H1 (cell line): ENCODE results near the gene PPP4R1. TPM values are rescaled to one million over a fixed set of nuclear protein-coding genes. Genes with fewer than 3 reads are reported as not detected.

ENCODE experiments used
- HDAC2 ChIP-seq, 2 experiments: fragments of 300-600 bp in 1 of 2; sonication (generic) in 1 of 2; IDR thresholded peaks; 2 replicates each; pipeline ENCODE4 v1.6.1; 2011 to 2012; ENCODE audit warnings: low read depth in 2 of 2, low read length in 2 of 2, mild to moderate bottlenecking in 2 of 2, moderate library complexity in 2 of 2, borderline replicate concordance in 1 of 2, inconsistent platforms in 1 of 2
- RBBP5 ChIP-seq: IDR thresholded peaks from 2 replicates; pipeline ENCODE4 v1.7.1; 2012; ENCODE audit warnings: low read depth, mild to moderate bottlenecking, inconsistent platforms, low read length, moderate library complexity, borderline replicate concordance
- SP2 ChIP-seq: IDR thresholded peaks from 2 replicates; pipeline ENCODE4 v1.6.1; 2012; ENCODE audit warnings: mild to moderate bottlenecking, low read length, inconsistent platforms
- TBP ChIP-seq: IDR thresholded peaks from 2 replicates; pipeline ENCODE4 v1.6.1; 2011; ENCODE audit warnings: low read depth, low read length, improper control_type of control experiment
- polyA plus RNA-seq, 7 experiments: library from polyadenylated mRNA; depleted of rRNA in 3 of 7; stranded (reverse) in 5 of 7; unstranded in 2 of 7; fragments of >200 nt in 5 of 7; fragments of 200-250 nt in 2 of 7; gene quantifications; 1 replicate in 5 of 7; 2 replicates in 1 of 7; 4 replicates in 1 of 7; pipeline versions ENCODE4 v1.2.1 to v1.2.3, GENCODE V29; 2011 to 2013; ENCODE audit warnings: missing spikeins in 2 of 7, mixed read lengths in 2 of 7
- total RNA-seq: library from RNA; stranded (reverse); fragmentation: NEBNext Ultra II Directional; extraction: Animal tissue kit (Norgen Biotek cat#: 25700); gene quantifications from 2 replicates; pipeline ENCODE4 v1.2.1, GENCODE V29; 2021
- TF ChIP-seq, protein P1 (sequence below): IDR thresholded peaks from 2 replicates; pipeline ENCODE4 v1.6.1; 2012; ENCODE audit warnings: inconsistent platforms
- TF ChIP-seq, protein P2 (sequence below): IDR thresholded peaks from 2 replicates; pipeline ENCODE4 v1.6.1; 2012; ENCODE audit warnings: inconsistent platforms

The PPP4R1 gene
- total and polyA plus RNA-seq, 2 of the 8 experiments (the other 6 are each of a cell fraction or from before 2014, with no cell fraction given): 67.4 to 96.1 TPM

DNA sequence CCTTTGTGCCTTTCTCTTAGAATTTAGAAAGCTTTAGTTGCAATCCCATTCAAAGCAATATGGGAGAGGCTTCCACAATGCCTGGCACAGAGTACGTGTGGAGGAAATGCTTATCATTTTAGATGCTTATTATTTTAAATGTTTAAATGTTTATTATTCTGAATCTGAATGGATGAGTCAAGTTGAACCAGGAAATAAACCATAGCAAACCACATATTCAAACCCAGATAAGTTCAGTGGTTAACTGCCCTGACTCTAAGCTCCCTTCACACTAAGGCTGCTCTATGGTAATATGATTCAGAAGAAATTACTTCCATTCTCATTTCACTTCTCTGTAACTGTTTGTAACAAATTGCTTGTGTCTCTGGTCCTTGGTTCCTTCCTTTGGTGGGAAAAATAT is 5.2 kb upstream of the PPP4R1 start (continued):
- TF ChIP-seq HDAC2 (IDR thresholded peaks at IDR 0.05; ENCODE audit: borderline replicate concordance in 1 of 2, low read depth in 2 of 2, low read length in 2 of 2) (no peak), TBP (no peak), SP2 (no peak), RBBP5 (no peak)
- TF ChIP-seq, protein P1, sequence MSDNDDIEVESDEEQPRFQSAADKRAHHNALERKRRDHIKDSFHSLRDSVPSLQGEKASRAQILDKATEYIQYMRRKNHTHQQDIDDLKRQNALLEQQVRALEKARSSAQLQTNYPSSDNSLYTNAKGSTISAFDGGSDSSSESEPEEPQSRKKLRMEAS: no peak
- TF ChIP-seq, protein P2, sequence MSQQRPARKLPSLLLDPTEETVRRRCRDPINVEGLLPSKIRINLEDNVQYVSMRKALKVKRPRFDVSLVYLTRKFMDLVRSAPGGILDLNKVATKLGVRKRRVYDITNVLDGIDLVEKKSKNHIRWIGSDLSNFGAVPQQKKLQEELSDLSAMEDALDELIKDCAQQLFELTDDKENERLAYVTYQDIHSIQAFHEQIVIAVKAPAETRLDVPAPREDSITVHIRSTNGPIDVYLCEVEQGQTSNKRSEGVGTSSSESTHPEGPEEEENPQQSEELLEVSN: no peak
- TF ChIP-seq, all 59 proteins: peak for 0
